ENCODE data around the gene TMEM115.

DNA sequence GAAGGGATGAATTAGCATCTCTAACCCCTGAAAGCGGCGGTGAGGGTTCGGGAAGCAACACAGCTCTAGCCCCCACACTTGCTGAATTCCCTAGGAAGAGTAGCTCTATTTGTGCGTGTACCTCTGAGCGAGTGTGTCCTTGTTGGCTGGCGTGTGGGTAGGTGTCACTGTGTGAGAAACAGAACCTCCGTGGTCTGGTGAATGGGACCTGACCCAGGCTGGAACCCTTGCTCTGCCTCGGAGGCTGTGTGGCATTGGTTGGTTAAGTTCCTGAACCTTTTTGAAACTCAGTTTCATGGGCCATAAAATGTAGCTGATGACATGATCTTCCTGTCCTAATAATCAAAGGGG, 414 bp upstream of the TMEM115 start:
- TF ChIP-seq POLR2A (IDR thresholded peaks at IDR 0.05): no peak
- TF ChIP-seq, protein P1, sequence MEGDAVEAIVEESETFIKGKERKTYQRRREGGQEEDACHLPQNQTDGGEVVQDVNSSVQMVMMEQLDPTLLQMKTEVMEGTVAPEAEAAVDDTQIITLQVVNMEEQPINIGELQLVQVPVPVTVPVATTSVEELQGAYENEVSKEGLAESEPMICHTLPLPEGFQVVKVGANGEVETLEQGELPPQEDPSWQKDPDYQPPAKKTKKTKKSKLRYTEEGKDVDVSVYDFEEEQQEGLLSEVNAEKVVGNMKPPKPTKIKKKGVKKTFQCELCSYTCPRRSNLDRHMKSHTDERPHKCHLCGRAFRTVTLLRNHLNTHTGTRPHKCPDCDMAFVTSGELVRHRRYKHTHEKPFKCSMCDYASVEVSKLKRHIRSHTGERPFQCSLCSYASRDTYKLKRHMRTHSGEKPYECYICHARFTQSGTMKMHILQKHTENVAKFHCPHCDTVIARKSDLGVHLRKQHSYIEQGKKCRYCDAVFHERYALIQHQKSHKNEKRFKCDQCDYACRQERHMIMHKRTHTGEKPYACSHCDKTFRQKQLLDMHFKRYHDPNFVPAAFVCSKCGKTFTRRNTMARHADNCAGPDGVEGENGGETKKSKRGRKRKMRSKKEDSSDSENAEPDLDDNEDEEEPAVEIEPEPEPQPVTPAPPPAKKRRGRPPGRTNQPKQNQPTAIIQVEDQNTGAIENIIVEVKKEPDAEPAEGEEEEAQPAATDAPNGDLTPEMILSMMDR (IDR thresholded peaks at IDR 0.05): no peak

All from heart left ventricle (tissue), 13 donors.